Stimulated activated CD8-positive, alpha-beta memory T cell treated with anti-CD3 and anti-CD28 coated beads, Interleukin-15, amount 100 ng/mL, for 48 hours (primary cell): Measurements from ENCODE around the gene GTF2IRD1.
A peak's percentile ranks its signal among the peaks of the same experiment; 100 is the strongest.
"Not testable (repeated sequence)": the region's sequence is repeated elsewhere in the genome, so short reads cannot be mapped to it uniquely, and the experiment has no call there.

Experiments
- DNase-seq, 2 donors: peaks; one replicate each; pipeline ENCODE4 v3.0.0-alpha.2; 2020; ENCODE audit warnings: low read depth in 2 of 2

Gene GTF2IRD1

DNA sequence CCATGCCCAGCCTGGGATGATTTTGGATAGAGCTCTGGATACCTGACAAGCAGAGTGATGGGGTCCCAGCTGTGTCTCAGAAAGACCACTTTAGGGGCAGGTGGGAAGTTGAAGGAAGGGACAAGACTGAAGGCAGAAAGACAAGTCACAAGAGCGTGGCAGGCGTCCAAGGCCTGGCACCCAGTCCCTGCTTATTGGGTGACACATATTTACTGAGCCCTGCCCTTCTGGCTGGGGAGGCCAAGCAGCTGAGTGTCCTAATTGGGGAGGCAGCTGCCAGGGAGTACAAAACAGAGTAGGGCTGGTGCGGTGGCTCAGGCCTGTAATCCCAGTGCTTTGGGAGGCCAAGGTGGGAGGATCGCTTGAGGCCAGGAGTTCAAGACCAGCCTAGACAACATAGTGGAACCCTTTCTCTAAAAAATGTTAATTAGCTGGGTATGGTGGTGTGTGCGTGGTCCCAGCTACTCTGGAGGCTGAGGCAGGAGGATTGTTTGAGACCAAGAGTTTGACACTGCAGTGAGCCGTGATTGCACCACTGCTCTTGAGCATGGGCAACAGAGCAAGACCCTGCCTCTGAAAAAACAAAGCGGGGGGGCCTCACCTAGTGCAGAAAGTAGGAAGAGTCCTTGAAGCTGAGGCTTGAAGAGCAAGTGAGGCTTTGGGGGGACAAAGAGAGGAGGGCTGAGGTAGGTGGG, 150.8 kb downstream of the GTF2IRD1 start:
- DNase-seq: no peak

DNA sequence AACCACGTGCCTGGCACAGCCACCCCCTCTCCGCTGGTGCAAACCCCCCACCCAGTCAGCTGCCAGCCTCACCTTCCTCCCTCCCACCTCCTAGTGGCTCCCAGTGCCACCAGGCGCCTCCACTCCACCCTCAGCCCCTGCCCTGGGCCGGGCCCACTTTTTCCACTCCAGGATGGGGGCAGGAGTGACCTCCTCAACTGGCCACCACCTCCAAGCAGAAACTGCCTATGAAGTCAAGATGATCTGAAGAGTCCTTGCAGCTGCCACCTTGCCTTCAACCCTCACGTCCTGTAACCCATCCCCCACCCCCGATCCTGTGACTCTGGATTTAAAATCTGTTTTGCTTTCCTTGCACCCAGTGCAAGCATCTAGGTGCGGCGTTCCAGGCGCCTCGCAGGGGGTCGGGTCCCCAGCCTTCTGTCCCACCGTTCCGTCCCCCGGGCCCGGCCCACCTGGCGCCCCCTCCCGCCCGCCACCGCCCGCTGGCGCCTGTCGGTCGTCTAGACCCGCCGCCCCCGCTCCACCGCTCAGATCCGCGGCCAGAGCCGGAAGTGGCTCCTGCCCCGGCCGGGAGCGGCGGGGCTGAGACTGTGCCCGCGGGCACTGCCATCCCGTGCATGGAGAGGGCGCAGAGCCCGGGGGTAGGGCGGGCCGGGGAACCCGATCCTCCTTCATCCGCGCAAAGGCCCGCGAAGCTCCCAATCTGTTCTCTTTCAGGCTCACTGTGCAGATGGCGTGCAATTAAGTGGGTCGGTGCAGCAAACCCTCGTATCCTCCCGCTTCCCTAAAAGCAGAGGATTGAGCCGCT, 152.6 kb downstream of the GTF2IRD1 start:
- peak; percentile 25 to 27 for DNase-seq

DNA sequence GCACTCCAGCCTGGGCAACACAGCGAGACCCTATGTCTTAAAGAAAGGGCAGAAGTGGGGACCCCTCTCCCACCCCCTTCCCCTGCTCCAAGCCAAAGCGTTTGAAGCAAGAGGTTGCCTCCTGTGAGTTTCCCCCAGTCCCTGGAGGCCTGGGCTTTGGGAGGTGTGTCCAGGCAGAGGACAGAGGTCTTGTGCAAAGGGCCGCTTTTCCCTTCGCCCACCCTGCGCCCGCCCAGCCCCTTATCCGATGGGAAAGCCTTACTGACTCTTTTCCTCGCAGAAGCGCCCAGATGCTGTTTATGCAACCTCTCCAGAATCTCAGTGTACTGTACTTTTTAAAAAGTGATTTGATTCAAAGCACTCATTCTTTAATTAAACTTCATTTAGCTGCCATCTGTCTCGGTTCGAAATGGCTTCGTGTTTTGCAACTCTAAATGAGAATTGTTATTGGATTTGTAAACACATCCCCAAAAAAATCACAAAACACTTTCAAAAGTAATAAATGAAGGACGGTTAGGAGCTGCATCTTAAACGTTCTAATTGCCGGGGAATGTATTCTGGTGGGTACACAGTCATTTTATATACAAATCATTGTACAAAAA, 153.3 kb downstream of the GTF2IRD1 start:
- DNase-seq: no peak

DNA sequence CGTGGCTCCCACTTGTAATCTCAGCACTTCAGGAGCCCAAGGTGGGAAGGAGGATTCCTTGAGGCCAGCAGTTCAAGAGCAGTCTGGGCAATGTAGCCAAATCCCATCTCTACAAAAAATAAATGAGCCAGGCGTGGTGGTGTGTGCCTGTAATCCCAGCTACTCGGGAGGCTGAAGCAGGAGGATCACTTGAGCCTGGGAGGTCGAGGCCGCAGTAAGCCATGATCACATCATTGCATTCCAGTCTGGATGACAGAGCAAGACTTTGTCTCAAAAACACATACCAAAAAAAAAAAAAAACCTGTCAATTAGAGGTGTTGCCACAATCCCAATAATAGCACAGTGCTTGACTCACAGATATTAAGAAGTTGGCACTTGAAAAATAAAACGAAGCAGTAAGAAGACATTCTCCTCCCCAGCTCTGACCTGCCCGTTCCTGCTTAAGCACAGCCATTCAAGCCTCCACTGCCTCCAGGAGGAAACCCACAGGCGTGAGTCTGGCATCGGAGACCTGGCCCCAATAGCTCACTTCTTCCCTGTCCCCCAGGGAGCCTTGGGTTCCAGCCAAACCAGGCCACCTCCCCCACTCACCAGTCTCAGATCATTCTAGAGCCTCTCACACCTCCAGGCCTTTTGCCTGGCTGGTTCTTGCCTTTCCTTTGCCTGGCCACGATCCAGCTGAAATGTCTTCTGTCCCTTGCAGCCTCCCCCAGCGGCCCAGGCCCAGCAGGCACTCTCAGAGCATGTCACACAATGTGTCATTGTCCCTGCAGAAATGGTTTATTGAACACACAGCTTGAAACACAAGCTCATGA, 158.5 kb downstream of the GTF2IRD1 start:
- no peak for DNase-seq

DNA sequence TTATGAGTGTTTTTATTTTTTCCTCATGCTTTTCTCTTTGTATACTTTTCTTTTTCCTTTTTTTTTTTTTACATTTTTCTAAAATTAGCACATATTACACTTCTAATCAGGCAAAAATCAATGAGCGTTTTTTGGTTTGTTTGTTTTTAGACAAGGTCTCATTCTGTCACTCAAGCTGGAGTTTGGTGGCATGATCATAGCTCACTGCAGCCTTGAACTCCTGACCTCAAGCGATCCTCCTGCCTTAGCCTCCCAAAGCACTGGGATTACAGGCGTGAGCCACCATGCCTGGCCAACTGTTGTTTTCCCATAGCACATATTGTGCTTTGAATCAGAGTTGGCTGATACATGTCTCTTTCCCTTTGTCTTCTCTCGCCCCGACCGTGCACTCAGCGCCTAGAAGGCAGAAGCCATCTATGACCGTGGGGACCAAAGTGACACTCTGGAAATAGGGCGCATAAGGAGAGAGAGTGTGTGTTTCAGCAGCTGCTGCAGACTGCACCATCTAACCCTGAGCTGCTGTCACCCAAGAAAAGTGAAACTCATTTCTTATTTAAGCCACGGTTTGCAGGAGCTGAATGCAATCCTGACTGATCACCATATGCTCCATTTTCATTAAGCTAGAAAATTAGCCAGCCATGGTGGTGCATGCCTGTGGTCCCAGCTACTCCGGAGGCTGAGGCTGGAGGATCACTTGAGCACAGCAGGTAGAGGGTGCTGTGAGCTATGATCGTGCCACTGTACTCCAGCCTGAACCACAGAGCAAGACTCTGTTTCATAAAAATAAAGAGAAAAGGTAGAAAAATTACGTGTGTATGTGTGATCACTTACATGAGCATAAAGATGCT, 162.5 kb downstream of the GTF2IRD1 start:
- no peak for DNase-seq

DNA sequence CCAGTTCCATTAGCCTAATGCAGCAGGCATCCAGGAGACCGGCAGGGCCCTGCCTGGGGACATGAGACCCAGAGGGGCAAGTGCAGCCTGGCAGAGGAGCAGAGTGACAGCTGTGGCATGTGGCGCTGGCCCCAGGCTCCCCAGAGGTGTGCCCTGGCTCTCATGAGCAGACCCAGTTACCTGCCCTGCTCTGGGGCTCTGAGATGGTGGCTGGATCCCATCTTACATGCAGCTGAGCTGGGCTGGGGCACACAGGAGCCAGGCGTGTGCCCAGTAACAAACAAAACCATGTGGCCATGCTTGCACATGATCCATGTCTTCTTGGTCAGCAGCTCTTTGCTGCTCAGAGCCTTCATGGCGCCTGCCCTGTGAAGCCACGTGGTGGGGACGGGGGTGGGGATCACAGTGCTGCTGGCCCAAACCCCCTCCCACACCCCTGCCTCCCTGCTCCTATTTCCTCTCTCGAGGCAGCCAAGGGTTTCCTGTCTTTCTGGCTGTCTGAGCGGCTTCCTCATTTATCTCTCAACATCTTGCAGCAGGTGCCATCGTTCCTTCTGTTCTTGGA, 163.6 kb downstream of the GTF2IRD1 start:
- DNase-seq: no peak

DNA sequence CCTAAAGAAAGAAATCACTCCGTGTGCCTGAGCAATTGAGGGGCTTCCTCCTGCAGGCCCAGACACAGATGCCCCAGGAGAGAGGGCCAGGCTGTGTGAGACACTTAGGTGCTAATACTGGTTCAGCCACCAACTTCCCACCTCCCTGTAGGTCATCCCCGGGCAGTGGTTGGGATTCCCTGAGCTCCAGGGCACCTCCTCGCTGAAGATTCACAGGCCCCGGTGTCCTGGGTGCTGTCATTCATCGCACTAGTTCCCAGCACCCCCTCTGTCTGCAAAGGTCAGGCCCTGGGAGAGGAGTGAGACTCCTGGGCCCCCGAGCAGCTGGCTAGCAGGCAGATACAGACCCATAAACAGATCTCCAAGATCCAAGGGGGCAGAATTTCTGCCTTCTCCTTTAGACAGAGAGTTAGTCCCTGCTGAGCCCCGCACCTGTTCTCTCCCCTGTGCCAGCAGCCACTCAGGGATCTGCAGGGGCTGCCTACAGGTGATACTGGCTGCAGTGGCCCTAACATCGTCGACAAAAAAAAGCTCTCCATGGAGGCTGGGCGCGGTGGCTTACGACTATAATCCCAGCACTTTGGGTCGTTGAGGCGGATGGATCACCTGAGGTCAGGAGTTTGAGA, 165.6 kb downstream of the GTF2IRD1 start:
- DNase-seq: no peak

DNA sequence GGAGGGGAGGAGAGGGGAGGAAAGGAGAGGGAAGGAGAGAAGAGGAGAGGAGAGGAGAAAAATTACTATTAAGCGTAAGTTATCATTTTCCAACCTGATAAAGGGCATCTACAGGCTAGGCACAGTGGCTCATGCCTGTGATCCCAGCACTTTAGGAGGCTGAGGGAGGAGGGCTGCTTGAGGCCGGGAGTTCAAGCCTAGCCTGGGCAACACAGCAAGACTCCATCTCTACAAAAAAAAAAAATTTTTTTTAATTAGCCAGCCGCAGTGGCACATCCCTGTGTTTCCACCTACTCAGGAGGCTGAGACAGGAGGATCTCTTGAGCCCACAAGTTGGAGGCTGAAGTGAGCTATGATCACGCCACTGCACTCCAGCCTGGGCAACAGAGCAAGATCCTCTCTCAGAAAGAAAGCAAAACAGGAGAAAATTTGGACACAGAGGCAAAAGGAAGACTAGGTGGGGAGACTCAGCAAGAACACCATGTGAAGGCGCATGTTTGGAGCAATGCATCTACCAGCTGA, 168.6 kb downstream of the GTF2IRD1 start:
- no peak for DNase-seq

DNA sequence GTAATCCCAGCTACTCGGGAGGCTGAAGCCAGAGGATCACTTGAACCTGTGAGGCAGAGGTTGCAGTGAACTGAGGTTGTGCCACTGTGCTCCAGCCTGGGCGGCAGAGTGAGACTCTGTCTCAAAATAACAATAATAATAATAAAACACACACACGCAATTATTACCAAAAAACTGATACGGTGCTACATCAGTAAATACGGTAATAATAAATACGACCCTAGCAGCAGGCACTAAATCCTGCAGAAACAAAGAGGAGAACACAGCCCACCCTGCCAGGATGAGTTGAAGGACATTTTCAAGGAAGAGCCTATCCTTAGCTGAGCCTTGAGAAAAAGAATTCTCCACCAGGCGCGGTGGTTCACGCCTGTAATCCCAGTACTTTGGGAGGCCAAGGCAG, 169.4 kb downstream of the GTF2IRD1 start:
- no peak for DNase-seq

DNA sequence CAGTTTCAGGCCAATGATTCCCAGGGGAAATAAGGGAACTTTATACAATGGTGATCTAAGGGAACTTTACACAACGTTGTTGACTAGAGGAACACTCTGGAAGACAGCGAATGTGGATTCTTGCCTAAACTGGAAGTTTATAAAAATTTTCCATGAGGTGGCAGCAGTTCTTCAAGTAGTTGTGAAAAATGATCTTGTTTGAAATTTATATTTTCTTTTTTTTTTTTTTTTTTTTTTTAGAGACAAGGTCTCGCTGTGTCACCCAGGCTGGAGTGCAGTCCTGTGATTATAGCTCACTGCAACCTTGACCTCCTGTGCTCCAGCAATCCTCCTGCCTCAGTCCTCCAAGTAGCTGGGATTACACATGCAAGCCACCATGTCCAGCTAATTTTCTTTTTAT, 171.7 kb downstream of the GTF2IRD1 start:
- DNase-seq: no peak

DNA sequence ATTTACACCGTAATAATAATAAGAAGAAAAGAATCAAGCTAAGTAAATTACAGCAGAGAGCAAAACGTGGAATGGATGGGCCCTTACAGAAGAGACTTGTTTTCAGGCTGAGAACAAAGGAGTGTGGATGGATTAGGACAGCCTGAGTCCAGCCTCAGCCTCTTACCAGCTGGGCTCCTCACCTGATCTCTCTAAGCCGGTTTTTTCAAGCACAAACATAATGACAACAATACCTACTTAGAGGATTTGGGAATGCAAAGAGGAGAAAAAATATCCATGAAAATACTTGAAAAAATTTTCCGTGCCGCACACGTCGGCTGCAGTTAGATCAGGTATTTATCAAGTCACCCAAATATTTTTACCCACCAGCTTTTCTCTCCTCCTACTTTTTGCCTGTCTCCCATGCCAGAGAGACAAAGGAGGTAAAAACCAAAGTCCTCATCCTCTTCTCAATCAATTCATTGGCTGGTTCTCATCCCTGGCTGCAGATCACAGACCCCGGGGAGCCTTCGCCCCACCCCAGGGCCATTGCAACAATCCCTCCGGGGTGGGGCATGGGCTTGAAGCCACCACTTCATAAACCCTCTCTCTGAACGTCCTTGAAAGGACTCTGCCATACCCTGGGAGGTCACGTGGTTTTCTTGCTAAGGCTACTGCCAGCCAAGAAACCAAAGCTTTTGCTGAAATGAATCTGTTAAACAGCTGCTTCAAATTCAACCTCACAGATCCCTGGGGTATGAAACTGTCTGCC, 174.1 kb downstream of the GTF2IRD1 start:
- no peak for DNase-seq

DNA sequence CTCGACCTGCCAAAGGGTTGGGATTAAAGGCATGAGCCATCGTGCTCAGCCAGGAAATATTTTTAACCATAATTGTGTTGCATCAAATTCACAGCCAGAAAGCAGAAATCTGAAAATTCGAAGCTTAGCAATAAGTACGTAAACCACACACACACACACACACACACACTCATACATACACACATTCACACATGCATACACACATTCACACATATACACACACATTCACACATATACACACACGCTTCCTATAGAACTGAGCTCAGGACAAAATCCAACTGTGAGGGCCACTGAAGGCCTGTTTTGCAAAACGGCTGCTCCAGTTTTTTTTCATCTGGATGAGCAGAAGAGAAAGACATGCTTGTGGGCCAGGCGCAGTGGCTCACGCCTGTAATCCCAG, 178.8 kb downstream of the GTF2IRD1 start:
- DNase-seq: no peak

DNA sequence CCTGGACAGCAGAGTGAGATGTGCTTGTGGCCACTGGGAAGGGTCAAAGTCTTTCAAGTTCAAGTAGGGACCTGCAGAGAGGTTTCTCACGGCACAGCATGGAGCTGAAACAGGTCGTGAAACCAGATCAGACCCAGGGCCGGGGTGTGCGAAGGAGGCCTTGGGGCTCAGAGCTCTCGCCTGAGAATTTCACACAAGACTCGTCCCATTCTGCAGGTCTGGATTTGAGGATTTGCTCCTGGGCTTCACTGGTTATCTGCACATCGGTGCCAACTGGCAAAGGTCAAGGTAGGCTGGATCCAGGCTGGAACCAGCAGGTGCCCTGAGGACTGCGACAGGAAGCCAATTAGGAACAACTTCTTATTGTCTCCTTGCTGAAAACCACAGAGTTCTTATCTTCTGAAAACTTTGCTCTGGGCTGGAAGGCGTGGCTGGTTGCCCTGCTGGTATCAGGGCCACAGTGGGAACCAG, 179.8 kb downstream of the GTF2IRD1 start:
- DNase-seq: no peak

DNA sequence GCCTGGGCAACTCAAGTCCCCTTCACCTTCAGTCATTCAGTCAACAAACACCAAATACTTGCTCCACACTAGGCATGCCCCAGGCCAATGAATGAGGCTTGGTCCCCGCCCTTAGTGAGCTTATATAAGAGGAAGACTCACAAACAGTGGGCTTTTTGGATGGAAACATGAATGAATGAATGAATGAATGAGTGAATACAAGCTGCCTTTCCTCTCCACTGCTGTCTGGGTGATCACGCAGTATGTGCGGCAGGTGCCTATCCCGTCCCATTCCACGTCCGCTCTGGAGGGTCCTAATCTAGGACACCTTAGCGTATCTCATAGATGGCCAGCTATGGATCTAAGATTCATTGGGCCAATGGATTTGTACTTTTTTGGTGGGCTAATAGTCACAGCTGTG, 184.0 kb downstream of the GTF2IRD1 start:
- no peak for DNase-seq

DNA sequence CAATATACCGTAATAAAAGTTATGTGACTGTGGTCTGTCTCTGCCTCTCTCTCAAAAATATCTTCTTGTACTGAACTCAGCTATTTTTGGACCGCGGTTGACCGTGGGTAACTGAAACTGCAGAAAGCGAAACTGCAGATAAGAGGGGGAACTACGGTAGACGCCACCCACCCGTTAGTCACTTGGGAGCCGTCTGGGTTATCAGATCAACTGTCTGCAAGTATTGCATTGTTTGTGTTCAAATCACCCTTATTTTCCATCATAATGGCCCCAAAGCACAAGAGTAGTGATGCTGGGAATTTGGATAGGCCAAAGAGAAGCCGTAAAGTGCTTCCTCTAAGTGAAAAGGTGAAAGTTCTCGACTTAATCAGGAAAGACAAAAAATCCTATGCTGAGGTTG, 196.3 kb downstream of the GTF2IRD1 start:
- peak; percentile 75 to 78 for DNase-seq

DNA sequence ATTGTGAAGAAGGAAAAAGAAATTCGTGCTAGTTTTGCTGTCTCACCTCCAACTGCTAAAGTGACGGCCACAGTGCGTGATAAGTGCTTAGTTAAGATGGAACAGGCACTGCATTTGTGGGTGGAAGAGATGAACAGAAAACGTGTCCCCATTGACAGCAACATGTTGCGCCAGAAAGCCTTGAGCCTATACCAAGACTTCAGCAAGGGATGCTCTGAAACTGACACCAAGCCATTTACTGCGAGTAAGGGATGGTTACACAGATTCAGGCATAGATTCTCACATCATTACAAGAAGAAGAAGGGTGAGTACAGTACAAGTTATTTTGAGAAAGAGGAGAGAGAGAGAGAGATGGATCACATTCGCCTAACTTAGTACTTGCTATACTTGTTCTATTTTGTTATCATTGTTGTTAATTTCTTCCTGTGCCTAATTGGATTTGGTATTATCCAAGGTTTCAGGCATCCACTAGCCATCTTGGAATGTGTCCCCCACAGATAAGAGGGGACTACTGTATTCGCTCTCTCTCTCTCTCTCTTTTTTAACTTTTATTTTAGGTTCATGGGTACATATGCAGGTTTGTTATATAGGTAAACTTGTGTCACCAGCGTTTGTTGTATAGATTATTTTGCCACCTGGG, 196.9 kb downstream of the GTF2IRD1 start:
- peak in 1 of 2 donors; percentile 23 for DNase-seq

DNA sequence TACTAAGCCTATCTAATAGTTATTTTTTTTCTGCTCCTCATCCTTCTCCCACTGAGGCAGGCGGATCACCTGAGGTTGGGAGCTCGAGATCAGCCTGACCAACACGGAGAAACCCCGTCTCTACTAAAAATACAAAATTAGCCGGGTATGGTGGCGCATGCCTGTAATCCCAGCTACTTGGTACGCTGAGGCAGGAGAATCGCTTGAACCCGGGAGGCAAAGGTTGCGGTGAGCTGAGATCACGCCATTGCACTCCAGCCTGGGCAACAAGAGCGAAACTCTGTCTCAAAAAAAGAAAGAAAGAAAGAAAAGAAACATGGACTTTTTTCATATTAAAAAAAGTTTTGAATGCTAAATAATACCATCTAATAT, 197.4 kb downstream of the GTF2IRD1 start:
- DNase-seq: not testable (repeated sequence)
